DND-41 (cell line): Measurements from ENCODE around the gene PCGF3.

Experiments used
- ATAC-seq: fragments of 200-7000 bp; cut with Tn5 transposase; 3 replicates; pipeline ENCODE4 v1.9.1; 2021; ENCODE audit warnings: low read depth; ENCODE audit not compliant: insufficient read depth
- DNase-seq: peaks from one replicate; pipeline ENCODE4 v3.0.0-alpha.2; 2020
- H2AFZ ChIP-seq: 2 replicates; pipeline ENCODE4 v1.6.0; 2012; ENCODE audit warnings: low read depth, low read length
- H3K27ac ChIP-seq: 2 replicates; pipeline ENCODE4 v1.5.1; 2012; ENCODE audit warnings: low read length, inconsistent platforms
- H3K27me3 ChIP-seq: fragments of 200-600 bp; sonication (generic); 2 replicates; pipeline ENCODE4 v1.6.0; 2012; ENCODE audit warnings: low read length, mild to moderate bottlenecking, inconsistent platforms; ENCODE audit not compliant: insufficient read depth, poor library complexity
- H3K36me3 ChIP-seq: 2 replicates; pipeline ENCODE4 v1.5.1; 2012; ENCODE audit warnings: low read length, inconsistent platforms; ENCODE audit not compliant: insufficient read depth
- H3K4me1 ChIP-seq: 2 replicates; pipeline ENCODE4 v1.5.1; 2012; ENCODE audit warnings: mild to moderate bottlenecking, low read length; ENCODE audit not compliant: insufficient read depth
- H3K4me2 ChIP-seq: 2 replicates; pipeline ENCODE4 v1.6.0; 2012; ENCODE audit warnings: mild to moderate bottlenecking, moderate library complexity, low read length, inconsistent platforms; ENCODE audit not compliant: insufficient read depth
- H3K4me3 ChIP-seq, 2 experiments: fragments of 200-600 bp in 1 of 2; shearing (Covaris generic) in 1 of 2; 2 replicates each; pipeline ENCODE4 v1.5.1; 2012 to 2016; ENCODE audit warnings: inconsistent platforms in 2 of 2, low read length in 2 of 2, mild to moderate bottlenecking in 2 of 2, low read depth in 1 of 2, moderate library complexity in 1 of 2
- H3K79me2 ChIP-seq: 2 replicates; pipeline ENCODE4 v1.6.0; 2012; ENCODE audit warnings: low read length, inconsistent platforms; ENCODE audit not compliant: insufficient read depth
- H3K9ac ChIP-seq: 2 replicates; pipeline ENCODE4 v1.6.0; 2012; ENCODE audit warnings: low read depth, mild to moderate bottlenecking, inconsistent platforms, low read length, moderate library complexity
- H3K9me3 ChIP-seq: 2 replicates; pipeline ENCODE4 v1.5.1; 2012; ENCODE audit warnings: low read length, moderate library complexity, mild to moderate bottlenecking, inconsistent platforms; ENCODE audit not compliant: insufficient read depth, severe bottlenecking
- H4K20me1 ChIP-seq: 2 replicates; pipeline ENCODE4 v1.6.0; 2012; ENCODE audit warnings: low read length; ENCODE audit not compliant: insufficient read depth
- EZH2 ChIP-seq: IDR thresholded peaks from 3 replicates; pipeline ENCODE4 v1.6.1; 2012; ENCODE audit warnings: borderline replicate concordance, low read depth, mild to moderate bottlenecking, moderate library complexity, low read length, inconsistent platforms; ENCODE audit not compliant: severe bottlenecking
- TF ChIP-seq, protein P1 (sequence below): IDR thresholded peaks from 2 replicates; pipeline ENCODE4 v1.5.1; 2012; ENCODE audit warnings: borderline replicate concordance, low read length, moderate library complexity, mild to moderate bottlenecking; ENCODE audit not compliant: poor library complexity, severe bottlenecking; ENCODE audit errors: extremely low read depth

Gene PCGF3

DNA sequence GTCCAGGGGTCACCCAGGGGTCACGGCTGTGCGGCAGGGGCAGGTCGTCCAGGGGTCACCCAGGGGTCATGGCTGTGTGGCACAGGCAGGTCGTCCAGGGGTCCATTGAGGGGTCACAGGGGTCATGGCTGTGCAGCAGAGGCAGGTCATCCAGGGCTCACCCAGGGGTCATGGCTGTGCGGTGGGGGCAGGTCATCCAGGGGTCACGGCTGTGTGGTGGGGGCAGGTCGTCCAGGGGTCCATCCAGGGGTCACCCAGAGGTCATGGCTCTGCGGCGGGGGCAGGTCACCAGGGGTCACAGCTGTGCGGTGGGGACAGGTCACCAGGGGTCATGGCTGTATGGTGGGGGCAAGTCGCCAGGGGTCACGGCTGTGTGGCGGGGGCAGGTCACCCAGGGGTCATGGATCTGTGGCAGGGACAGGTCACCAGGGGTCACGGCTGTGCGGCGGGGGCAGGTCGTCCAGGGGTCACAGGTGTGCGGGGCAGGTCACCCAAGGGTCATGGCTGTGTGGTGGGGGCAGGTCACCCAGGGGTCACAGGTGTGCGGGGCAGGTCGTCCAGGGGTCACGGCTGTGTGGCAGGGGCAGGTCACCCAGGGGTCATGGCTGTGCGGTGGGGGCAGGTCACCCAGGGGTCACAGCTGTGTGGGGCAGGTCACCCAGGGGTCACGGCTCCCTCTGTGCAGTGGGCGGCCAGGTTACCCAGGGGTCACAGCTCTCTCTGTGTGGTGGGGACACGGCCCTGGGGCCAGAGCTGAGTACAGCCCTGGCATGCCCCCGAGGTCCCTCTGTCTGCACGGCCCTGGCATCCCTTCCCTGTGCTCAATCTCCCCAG lies 47.6 kb upstream of the PCGF3 start:
- ATAC-seq = no peak

DNA sequence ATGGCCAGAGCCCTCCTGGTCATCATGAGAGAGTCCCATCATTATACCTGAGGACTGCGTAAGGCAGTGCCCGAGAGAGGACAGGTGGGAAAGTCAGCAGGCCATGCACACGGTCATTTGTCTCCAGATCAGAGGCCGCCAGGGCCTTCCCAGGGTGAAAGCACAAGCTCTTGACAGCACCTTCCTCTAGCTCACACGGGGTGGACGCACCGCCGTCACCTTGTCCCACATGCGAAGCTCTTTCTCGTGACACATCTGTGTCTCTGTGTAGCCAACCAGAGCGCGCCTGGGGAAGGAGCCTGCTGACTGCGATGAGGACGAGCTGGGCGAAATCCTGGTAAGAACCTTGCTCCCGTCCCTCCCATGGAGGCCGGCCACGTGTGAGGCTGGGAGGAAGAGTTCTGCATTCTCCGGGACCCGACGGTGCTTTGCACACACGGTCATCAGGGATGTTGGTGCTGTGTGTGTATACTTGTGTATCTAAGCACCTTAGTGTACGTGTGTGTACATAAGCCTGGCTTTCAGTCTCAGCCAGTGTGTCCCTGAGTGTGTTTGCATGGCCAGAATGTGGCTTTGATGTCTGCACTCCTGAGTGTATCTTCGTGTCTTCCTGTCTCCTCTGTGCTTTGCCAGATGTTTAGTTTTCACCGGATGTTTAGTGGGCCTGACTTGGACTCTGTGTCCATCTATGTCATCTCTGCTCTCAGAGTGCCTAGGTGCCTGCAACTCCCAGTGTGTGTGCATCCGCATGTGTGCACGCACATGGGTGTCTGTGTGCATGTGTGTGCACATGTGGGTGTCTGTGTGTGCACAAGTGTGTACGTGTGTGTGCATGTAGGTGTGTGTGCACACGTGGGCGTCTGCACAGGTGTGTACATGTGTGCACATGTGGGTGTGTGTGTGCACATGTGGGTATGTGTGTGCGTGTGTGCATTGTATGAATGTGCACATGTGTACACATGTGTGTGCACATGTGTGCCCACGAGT lies 46.7 kb upstream of the PCGF3 start:
- H3K36me3 ChIP-seq = peaks cover 27% of the 10 kb centered on the region

More for the DNA sequence above, 47.6 kb upstream of the PCGF3 start:
- Histone ChIP-seq H3K4me1 (peaks cover 15% of the 10 kb centered on the region), H3K9me3 (no peaks in the 10 kb centered on the region), H3K4me3 (no peak overlapping the region), H4K20me1 (peaks cover 9% of the 10 kb centered on the region), H3K9ac (no peak overlapping the region), H2AFZ (no peak overlapping the region), H3K27me3 (no peaks in the 10 kb centered on the region), H3K79me2 (peaks cover 7% of the 10 kb centered on the region), H3K27ac (no peak overlapping the region), H3K36me3 (peaks cover 27% of the 10 kb centered on the region), H3K4me2 (no peak overlapping the region)
- TF ChIP-seq, protein P1, sequence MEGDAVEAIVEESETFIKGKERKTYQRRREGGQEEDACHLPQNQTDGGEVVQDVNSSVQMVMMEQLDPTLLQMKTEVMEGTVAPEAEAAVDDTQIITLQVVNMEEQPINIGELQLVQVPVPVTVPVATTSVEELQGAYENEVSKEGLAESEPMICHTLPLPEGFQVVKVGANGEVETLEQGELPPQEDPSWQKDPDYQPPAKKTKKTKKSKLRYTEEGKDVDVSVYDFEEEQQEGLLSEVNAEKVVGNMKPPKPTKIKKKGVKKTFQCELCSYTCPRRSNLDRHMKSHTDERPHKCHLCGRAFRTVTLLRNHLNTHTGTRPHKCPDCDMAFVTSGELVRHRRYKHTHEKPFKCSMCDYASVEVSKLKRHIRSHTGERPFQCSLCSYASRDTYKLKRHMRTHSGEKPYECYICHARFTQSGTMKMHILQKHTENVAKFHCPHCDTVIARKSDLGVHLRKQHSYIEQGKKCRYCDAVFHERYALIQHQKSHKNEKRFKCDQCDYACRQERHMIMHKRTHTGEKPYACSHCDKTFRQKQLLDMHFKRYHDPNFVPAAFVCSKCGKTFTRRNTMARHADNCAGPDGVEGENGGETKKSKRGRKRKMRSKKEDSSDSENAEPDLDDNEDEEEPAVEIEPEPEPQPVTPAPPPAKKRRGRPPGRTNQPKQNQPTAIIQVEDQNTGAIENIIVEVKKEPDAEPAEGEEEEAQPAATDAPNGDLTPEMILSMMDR = no peak
- TF ChIP-seq EZH2 = no peak
- no peak for DNase-seq

DNA sequence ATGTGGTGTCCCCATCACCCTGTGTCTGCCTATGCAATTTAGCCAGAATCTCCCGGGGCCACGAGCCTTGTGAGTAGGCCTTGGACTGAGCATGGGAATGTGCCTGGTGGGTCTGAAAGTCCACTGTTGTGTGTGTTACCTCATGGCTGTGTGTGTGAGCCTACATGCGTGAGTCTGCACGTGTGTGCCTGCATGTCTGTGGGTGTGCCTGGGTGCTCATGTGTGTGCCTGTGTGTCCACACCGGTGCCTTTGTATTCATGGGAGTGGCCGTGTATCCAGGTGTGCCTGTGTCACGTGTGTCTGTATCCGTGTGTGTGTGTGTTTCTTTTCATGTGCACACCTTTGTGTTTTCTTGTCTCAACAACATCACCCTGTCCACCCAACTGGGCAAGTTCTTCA lies 45.8 kb upstream of the PCGF3 start:
- no peaks in the 10 kb centered on the region for H3K9me3 ChIP-seq
- TF ChIP-seq EZH2 = no peak
- TF ChIP-seq, protein P1 = no peak
- H3K4me3 ChIP-seq = no peak overlapping the region
- no peak overlapping the region for H3K4me2 ChIP-seq
- no peak overlapping the region for H3K9ac ChIP-seq
- DNase-seq (no peak), ATAC-seq (no peak)
- peaks cover 27% of the 10 kb centered on the region for H3K36me3 ChIP-seq
- no peaks in the 10 kb centered on the region for H3K27me3 ChIP-seq
- no peak overlapping the region for H2AFZ ChIP-seq
- H3K79me2 ChIP-seq = peaks cover 25% of the 10 kb centered on the region
- peaks cover 9% of the 10 kb centered on the region for H4K20me1 ChIP-seq
- H3K4me1 ChIP-seq = peaks cover 28% of the 10 kb centered on the region
- no peak overlapping the region for H3K27ac ChIP-seq

More for the DNA sequence above, 46.7 kb upstream of the PCGF3 start:
- DNase-seq (no peak), ATAC-seq (no peak)
- Histone ChIP-seq H3K4me3 (no peak overlapping the region), H3K9me3 (no peaks in the 10 kb centered on the region), H3K27me3 (no peaks in the 10 kb centered on the region), H4K20me1 (peaks cover 9% of the 10 kb centered on the region), H2AFZ (no peak overlapping the region), H3K27ac (no peak overlapping the region), H3K4me2 (no peak overlapping the region), H3K79me2 (peaks cover 16% of the 10 kb centered on the region), H3K4me1 (peaks cover 19% of the 10 kb centered on the region), H3K9ac (no peak overlapping the region)
- TF ChIP-seq, protein P1 = no peak
- no peak for TF ChIP-seq EZH2
